Activated naive CD8-positive, alpha-beta T cell treated with anti-CD3 and anti-CD28 coated beads, Interleukin-2, amount 50 U/mL, for 24 hours (primary cell): ENCODE results near the gene NANOS3.
"Not testable (repeated sequence)": the region's sequence is repeated elsewhere in the genome, so short reads cannot be mapped to it uniquely, and the experiment has no call there.

Experiments used
- ATAC-seq: fragments of 150-1000 bp; cut with Tn5 transposase; one replicate; pipeline ENCODE4 v1.10.0; 2021
- DNase-seq: peaks from one replicate; pipeline ENCODE4 v3.0.0; 2021
- H3K27ac Mint-ChIP-seq: one replicate; pipeline ENCODE4 v1.8.0; 2021; ENCODE audit warnings: mild to moderate bottlenecking, mixed read lengths
- H3K27me3 Mint-ChIP-seq: one replicate; pipeline ENCODE4 v1.8.0; 2021; ENCODE audit warnings: mixed read lengths
- H3K36me3 Mint-ChIP-seq: one replicate; pipeline ENCODE4 v1.8.0; 2021; ENCODE audit warnings: low read depth, mixed read lengths
- H3K4me1 Mint-ChIP-seq: one replicate; pipeline ENCODE4 v1.8.0; 2021; ENCODE audit warnings: mixed read lengths
- H3K4me3 Mint-ChIP-seq: one replicate; pipeline ENCODE4 v1.8.0; 2021; ENCODE audit warnings: mild to moderate bottlenecking, moderate library complexity, mixed read lengths
- H3K9me3 Mint-ChIP-seq: one replicate; pipeline ENCODE4 v1.8.0; 2021; ENCODE audit warnings: mixed read lengths

NANOS3 gene

GRCh38 chr19:13906910-13907309, 30.0 kb downstream of the NANOS3 start:
- Mint-ChIP-seq H3K36me3 (peaks cover 8% of the 10 kb centered on the region), H3K4me1 (peaks cover 15% of the 10 kb centered on the region), H3K9me3 (no peaks in the 10 kb centered on the region), H3K4me3 (peak overlapping the region; percentile 82), H3K27me3 (no peaks in the 10 kb centered on the region), H3K27ac (peak overlapping the region; percentile 38)
- DNase-seq (no peak), ATAC-seq (no peak)

GRCh38 chr19:13908674-13909073, 31.7 kb downstream of the NANOS3 start:
- ATAC-seq (no peak), DNase-seq (no peak)
- no peaks in the 10 kb centered on the region for H3K9me3 Mint-ChIP-seq
- no peak overlapping the region for H3K27ac Mint-ChIP-seq
- no peak overlapping the region for H3K4me3 Mint-ChIP-seq
- no peaks in the 10 kb centered on the region for H3K27me3 Mint-ChIP-seq
- H3K36me3 Mint-ChIP-seq = peaks cover 14% of the 10 kb centered on the region
- H3K4me1 Mint-ChIP-seq = peaks cover 15% of the 10 kb centered on the region

GRCh38 chr19:13909430-13909829, 32.5 kb downstream of the NANOS3 start:
- H3K27ac Mint-ChIP-seq = no peak overlapping the region
- no peaks in the 10 kb centered on the region for H3K27me3 Mint-ChIP-seq
- peaks cover 14% of the 10 kb centered on the region for H3K36me3 Mint-ChIP-seq
- H3K4me3 Mint-ChIP-seq = no peak overlapping the region
- ATAC-seq = no peak
- H3K9me3 Mint-ChIP-seq = no peaks in the 10 kb centered on the region
- peaks cover 15% of the 10 kb centered on the region for H3K4me1 Mint-ChIP-seq
- DNase-seq = no peak

- H3K4me1 Mint-ChIP-seq = no peaks in the 10 kb centered on the region
- peaks cover 19% of the 10 kb centered on the region for H3K36me3 Mint-ChIP-seq
- H3K27ac Mint-ChIP-seq = no peak overlapping the region
- no peaks in the 10 kb centered on the region for H3K9me3 Mint-ChIP-seq
- no peaks in the 10 kb centered on the region for H3K27me3 Mint-ChIP-seq
- DNase-seq = no peak
- no peak overlapping the region for H3K4me3 Mint-ChIP-seq
- no peak for ATAC-seq
Observed at GRCh38 chr19:13913352-13913751, 36.4 kb downstream of the NANOS3 start.

GRCh38 chr19:13914777-13915176, 37.8 kb downstream of the NANOS3 start:
- Mint-ChIP-seq H3K27ac (no peak overlapping the region), H3K4me1 (no peaks in the 10 kb centered on the region), H3K4me3 (no peak overlapping the region), H3K9me3 (no peaks in the 10 kb centered on the region), H3K27me3 (no peaks in the 10 kb centered on the region), H3K36me3 (peaks cover 19% of the 10 kb centered on the region)
- ATAC-seq = no peak
- no peak for DNase-seq

GRCh38 chr19:13917888-13918406, 41.0 kb downstream of the NANOS3 start:
- Mint-ChIP-seq H3K36me3 (peaks cover 35% of the 10 kb centered on the region), H3K27ac (no peak overlapping the region), H3K9me3 (peaks cover 5% of the 10 kb centered on the region), H3K4me3 (no peak overlapping the region), H3K4me1 (no peaks in the 10 kb centered on the region), H3K27me3 (no peaks in the 10 kb centered on the region)
- DNase-seq (no peak), ATAC-seq (no peak)

- Mint-ChIP-seq H3K27me3 (no peaks in the 10 kb centered on the region), H3K9me3 (peaks cover 5% of the 10 kb centered on the region), H3K4me1 (no peaks in the 10 kb centered on the region), H3K27ac (no peak overlapping the region), H3K36me3 (peaks cover 34% of the 10 kb centered on the region), H3K4me3 (no peak overlapping the region)
- ATAC-seq = no peak
- no peak for DNase-seq
Observed at GRCh38 chr19:13918726-13919411, 41.9 kb downstream of the NANOS3 start.

GRCh38 chr19:13920524-13920923, 43.6 kb downstream of the NANOS3 start:
- Mint-ChIP-seq H3K9me3 (peaks cover 5% of the 10 kb centered on the region), H3K27ac (no peak overlapping the region), H3K36me3 (peaks cover 35% of the 10 kb centered on the region), H3K4me1 (no peaks in the 10 kb centered on the region), H3K27me3 (no peaks in the 10 kb centered on the region), H3K4me3 (no peak overlapping the region)
- no peak for ATAC-seq
- DNase-seq = no peak

GRCh38 chr19:13920940-13921747, 44.2 kb downstream of the NANOS3 start:
- no peaks in the 10 kb centered on the region for H3K27me3 Mint-ChIP-seq
- DNase-seq (peak; percentile 13), ATAC-seq (peak; percentile 91)
- H3K9me3 Mint-ChIP-seq = peaks cover 5% of the 10 kb centered on the region
- no peak overlapping the region for H3K27ac Mint-ChIP-seq
- H3K36me3 Mint-ChIP-seq = peaks cover 35% of the 10 kb centered on the region
- H3K4me3 Mint-ChIP-seq = no peak overlapping the region
- no peaks in the 10 kb centered on the region for H3K4me1 Mint-ChIP-seq

GRCh38 chr19:13922118-13922517, 45.2 kb downstream of the NANOS3 start:
- H3K9me3 Mint-ChIP-seq, H3K27ac Mint-ChIP-seq: not testable (repeated sequence)
- peaks cover 35% of the 10 kb centered on the region for H3K36me3 Mint-ChIP-seq

GRCh38 chr19:13923194-13923987, 46.5 kb downstream of the NANOS3 start:
- Mint-ChIP-seq H3K9me3 (peaks cover 5% of the 10 kb centered on the region), H3K36me3 (peaks cover 38% of the 10 kb centered on the region), H3K4me3 (no peak overlapping the region), H3K4me1 (no peaks in the 10 kb centered on the region), H3K27me3 (no peaks in the 10 kb centered on the region), H3K27ac (no peak overlapping the region)
- ATAC-seq (no peak), DNase-seq (no peak)

More at GRCh38 chr19:13922118-13922517, 45.2 kb downstream of the NANOS3 start:
- not testable (repeated sequence) for H3K27me3 Mint-ChIP-seq, H3K4me1 Mint-ChIP-seq, DNase-seq, ATAC-seq, H3K4me3 Mint-ChIP-seq

GRCh38 chr19:13926010-13926409, 49.1 kb downstream of the NANOS3 start:
- Mint-ChIP-seq H3K27me3 (no peaks in the 10 kb centered on the region), H3K4me3 (no peak overlapping the region), H3K9me3 (peaks cover 2% of the 10 kb centered on the region), H3K36me3 (peaks cover 28% of the 10 kb centered on the region), H3K4me1 (no peaks in the 10 kb centered on the region), H3K27ac (no peak overlapping the region)
- no peak for ATAC-seq
- no peak for DNase-seq

- no peak overlapping the region for H3K27ac Mint-ChIP-seq
Observed at GRCh38 chr19:13926715-13927114, 49.8 kb downstream of the NANOS3 start.

GRCh38 chr19:13929340-13929739, 52.4 kb downstream of the NANOS3 start:
- Mint-ChIP-seq H3K4me1 (no peaks in the 10 kb centered on the region), H3K9me3 (no peaks in the 10 kb centered on the region), H3K36me3 (peaks cover 10% of the 10 kb centered on the region), H3K4me3 (no peak overlapping the region), H3K27ac (no peak overlapping the region), H3K27me3 (no peaks in the 10 kb centered on the region)
- DNase-seq = no peak
- ATAC-seq = no peak

More at GRCh38 chr19:13926715-13927114, 49.8 kb downstream of the NANOS3 start:
- Mint-ChIP-seq H3K36me3 (peaks cover 21% of the 10 kb centered on the region), H3K9me3 (no peaks in the 10 kb centered on the region), H3K4me3 (no peak overlapping the region), H3K27me3 (no peaks in the 10 kb centered on the region), H3K4me1 (no peaks in the 10 kb centered on the region)
- no peak for ATAC-seq
- DNase-seq = no peak
